Sigmoid colon (tissue), 4 donors: ENCODE data around the gene KIF2A.

Experiments
- POLR2AphosphoS5 ChIP-seq, 4 donors: sonication (generic); formaldehyde crosslinking; IDR thresholded peaks; one replicate each; pipeline ENCODE4 v1.6.1; 2017; ENCODE audit warnings: antibody characterized with exemption in 4 of 4
- TF ChIP-seq, protein P1 (sequence below), 4 experiments: fragments of 450-650 bp in 3 of 4; fragments of 200-600 bp in 1 of 4; IDR thresholded peaks; one replicate each; pipeline ENCODE4 v1.5.1; 2016 to 2019; ENCODE audit warnings: antibody characterized with exemption in 4 of 4, mild to moderate bottlenecking in 3 of 4, moderate library complexity in 2 of 4

DNA sequence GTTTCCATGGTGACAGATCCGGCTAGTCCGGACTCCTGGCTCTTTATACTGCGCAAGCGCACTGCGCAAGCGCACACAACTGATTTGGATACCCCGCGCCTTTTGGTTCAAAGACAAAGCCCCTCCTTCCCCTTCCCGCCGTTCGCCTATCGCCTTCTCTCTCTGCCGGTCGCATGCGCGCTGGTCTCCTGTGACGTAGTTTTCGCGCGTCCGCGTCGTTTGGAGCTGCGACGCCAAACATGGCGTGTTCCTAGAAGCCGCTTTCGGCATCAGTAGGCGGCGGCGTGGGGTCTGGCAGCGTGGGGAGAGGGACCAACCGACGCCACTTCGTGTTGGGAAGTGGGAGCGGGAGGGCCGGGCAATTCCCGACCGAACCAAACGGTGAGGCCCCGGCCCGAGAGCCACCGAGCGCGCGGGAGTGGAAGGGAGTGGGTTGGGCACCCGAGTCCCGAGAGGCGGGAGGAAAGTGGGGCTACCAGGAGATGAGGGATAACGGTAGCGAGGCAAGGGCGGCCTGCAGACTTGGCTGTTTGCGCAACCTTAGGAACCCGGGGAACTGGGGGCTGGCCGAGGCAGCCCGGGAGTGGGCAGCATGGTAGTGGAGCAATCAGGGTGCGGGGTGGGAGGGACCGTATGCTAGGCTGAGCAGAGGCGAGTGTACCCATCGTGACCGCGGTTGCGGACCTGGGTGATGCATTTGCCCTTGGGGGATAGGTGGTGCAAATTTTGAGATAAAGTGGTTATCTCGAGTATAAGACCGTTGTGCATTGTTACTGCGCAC lies 106.7 kb downstream of the KIF2A start, which contains the start of gene IPO11:
- TF ChIP-seq, protein P1, sequence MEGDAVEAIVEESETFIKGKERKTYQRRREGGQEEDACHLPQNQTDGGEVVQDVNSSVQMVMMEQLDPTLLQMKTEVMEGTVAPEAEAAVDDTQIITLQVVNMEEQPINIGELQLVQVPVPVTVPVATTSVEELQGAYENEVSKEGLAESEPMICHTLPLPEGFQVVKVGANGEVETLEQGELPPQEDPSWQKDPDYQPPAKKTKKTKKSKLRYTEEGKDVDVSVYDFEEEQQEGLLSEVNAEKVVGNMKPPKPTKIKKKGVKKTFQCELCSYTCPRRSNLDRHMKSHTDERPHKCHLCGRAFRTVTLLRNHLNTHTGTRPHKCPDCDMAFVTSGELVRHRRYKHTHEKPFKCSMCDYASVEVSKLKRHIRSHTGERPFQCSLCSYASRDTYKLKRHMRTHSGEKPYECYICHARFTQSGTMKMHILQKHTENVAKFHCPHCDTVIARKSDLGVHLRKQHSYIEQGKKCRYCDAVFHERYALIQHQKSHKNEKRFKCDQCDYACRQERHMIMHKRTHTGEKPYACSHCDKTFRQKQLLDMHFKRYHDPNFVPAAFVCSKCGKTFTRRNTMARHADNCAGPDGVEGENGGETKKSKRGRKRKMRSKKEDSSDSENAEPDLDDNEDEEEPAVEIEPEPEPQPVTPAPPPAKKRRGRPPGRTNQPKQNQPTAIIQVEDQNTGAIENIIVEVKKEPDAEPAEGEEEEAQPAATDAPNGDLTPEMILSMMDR (IDR thresholded peaks at IDR 0.05) = no peak
- peak; percentile 90 to 96 (median 95) for TF ChIP-seq POLR2AphosphoS5 (IDR thresholded peaks at IDR 0.05)
